GM21447 (cell line): ENCODE results near the gene PMVK.

ENCODE experiments used
- ATAC-seq: cut with Tn5 transposase; IDR thresholded peaks from one replicate; pipeline ENCODE4 v1.9.1; 2021; ENCODE audit not compliant: unreplicated experiment

PMVK gene

DNA sequence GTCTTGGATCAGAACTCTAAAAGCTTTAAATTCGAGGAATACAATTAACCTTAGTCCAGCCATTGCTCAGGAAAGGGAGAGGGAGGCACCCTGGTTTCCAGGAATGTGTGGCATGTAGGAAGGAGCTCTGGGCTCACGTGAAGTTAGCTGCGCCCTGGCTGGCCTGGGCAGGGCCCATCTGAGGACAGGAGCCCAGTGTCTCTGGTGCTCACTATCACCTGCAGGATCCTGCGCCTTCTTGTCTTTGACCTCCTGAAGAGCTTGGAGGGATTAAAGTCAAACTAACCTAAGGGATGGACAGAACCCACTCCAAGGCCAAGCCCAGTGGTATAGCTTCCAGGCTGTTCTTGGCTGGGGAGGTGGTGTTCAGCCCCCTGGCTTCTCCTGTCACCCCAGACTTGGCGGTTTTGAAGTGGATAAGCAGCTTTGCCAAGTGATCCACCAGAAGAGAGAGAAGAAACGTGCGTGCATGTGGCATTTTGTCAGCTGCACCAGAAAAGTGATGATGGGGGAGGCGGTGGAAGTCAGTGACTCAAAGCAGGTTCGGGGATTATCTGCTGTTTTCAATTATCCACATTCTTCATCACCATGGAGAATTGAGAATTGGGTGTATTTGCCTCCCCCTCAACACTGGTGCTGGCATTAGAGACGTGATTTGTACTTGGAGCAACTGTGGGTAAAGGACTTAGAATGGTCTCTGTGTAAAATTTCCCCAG lies 54.5 kb downstream of the PMVK start:
- no peak for ATAC-seq

DNA sequence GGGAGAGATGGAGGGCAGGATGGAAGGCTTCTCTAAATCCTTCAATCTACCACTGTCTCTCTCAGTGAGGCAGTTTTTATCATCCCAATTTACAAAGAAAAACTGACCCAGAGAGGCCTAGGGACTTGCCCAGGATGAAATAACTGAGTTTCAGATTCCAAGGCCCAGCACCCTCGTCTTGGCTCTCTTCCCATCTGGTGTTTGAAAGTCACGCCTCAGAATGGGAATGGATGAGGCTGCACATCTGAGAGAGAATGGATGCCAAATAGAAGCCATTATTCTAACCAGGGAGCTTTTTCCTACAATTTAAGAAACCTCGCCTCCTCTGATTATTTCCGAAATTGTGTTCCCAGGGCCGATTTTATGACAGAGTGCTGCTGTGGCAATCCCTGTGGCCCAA lies 55.8 kb downstream of the PMVK start:
- no peak for ATAC-seq

DNA sequence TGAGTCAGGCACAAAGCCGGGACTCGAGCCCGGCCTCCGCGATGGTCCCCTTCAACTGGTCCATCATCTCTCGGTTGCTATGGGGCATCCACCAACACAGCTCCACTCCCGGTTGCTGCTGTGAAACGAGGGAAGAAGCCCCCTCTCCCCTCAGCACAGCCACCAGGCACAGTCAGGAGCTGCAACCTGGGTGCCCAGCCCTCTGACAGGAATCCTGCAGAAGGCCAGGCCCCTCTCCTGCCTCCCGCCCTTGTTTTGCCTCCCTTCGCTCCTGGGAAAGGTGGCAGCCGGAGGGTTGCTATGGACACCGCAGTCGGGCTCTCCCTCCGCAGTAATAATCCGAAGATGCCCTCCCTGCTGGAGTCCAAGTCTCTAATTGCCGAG lies 57.5 kb downstream of the PMVK start:
- no peak for ATAC-seq

DNA sequence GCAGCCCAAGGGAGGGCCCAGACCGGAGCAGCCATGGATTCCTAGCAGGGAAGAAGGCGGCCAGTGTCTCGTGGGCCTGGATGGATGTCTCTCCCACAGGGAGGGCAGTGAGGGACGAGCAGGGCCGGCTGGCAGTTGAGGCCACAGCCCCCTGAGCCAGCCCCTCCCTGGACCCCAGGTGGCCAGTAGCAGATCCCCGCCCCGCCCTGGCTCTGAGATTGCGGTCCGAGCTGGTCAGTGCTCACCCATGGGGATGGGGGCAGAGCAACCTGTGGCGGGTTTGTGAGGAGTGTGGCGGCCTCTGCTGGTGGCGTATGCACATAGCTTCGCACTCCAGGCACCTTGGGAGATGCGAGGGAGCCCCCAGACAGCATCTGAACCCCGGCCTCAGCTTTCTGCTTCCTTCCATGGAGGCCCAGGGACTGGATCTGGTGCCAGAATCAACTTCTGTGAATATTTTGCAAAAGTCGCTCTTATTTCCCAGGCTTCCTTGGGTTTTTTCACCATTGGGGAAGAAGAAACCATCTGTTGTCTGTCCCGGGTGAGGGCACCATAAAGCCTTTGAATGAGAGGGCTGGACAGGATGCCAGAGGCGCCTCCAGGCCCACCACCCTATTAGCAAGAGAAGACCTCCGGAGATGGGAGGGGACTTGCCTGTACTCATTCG lies 58.0 kb downstream of the PMVK start:
- ATAC-seq: no peak

DNA sequence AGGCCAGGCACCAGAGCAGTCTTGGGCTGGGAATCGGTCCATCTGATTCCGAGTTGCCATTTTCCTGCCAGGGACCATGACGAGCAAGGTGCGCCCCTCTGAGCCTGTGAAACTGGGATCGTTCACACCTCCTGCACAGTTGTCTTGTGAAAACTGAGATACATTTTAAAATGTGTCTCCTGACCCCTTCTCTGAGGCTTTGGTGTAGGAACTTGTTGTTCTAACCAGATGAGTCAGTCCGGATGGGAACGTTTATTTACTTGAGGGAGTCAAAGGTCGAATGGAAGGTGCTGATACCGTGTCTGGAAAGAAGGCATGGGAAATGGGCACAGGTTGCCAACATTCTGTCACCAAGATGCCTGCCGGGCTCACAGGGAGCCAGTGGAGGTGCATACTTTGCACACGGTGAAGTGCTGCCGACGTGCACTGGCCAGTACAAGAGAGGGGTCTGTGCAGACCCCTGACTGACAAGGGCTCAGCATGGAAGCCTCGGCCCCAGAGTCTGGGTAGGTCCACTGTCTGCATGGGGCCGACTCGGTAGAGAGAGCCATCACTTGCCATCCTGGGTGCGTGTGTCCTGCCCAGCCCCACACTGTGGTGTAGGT lies 59.0 kb downstream of the PMVK start:
- ATAC-seq: no peak

DNA sequence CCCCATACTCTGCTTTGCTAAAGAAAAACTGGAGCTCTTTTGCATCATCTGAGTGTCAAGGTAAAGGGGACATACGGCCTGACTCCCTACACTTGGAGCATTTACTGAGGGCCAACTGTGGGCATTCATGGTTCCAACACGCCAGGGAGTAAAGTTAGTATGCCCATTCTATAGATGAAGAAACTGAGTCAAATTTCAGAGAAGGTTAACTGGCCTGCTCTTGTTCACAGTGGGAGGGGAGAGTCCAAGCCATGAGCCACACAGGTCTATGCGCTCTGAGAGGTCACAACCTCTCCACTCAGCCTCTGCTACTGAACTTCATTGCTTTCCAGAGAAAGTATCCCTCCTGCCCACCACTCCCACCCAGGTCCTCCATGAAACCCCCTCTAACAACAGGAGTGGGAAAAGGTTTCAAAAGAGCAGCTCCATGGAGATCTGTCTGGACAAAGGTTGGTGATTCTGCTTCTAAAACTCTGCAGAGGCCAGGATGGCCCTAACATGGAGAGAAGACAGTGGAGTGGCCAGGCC lies 59.6 kb downstream of the PMVK start:
- ATAC-seq: no peak
